Vein endothelial cell (primary cell): Measurements from ENCODE around the gene GPR84. TPM values are rescaled to one million over a fixed set of nuclear protein-coding genes. Genes with fewer than 3 reads are reported as not detected.

Source experiments
- small RNA-seq: library from RNA; depleted of rRNA; stranded (forward); fragments of <200 nt; gene quantifications from one replicate; pipeline ENCODE3, GENCODE V24; 2012
- total RNA-seq: library from RNA; depleted of rRNA; stranded (reverse); fragments of >200 nt; gene quantifications from 2 replicates; pipeline ENCODE4 v1.2.3, GENCODE V29; 2012

GPR84 gene
- 0.38 TPM in 1 of 2 replicates, not detected in the other for total RNA-seq

DNA sequence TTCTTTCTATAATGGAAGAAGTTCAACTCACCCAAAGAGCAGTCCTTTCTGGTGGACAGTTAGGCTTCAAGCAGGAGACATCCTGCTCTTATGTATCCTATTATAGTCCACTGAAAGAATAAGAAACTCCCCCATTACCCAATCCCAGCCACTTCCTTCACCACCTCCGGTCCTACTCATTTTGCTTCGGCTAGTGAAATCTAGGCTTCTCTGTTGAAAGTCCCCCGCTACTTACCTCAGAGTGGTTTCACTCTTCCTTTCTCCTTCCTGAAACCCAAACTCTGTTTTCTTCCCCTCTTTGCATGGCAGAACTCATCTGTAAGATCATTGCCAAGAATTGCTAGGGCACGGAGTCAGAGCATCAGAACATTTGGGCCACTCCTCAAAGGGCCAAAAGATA is at the start of gene GPR84:
TSS of gene GPR84 (minus strand) at position 74 of the 400 bp plus-strand sequence. CDS start 635 bp downstream, outside the sequence.

GRCh38 chr12:54384591-54385041 is 20.3 kb upstream of the GPR84 start, which contains the start of gene ZNF385A:
TSS of gene ZNF385A (minus strand) at chr12:54384733. CDS start at chr12:54384514, 219 bp downstream.

DNA sequence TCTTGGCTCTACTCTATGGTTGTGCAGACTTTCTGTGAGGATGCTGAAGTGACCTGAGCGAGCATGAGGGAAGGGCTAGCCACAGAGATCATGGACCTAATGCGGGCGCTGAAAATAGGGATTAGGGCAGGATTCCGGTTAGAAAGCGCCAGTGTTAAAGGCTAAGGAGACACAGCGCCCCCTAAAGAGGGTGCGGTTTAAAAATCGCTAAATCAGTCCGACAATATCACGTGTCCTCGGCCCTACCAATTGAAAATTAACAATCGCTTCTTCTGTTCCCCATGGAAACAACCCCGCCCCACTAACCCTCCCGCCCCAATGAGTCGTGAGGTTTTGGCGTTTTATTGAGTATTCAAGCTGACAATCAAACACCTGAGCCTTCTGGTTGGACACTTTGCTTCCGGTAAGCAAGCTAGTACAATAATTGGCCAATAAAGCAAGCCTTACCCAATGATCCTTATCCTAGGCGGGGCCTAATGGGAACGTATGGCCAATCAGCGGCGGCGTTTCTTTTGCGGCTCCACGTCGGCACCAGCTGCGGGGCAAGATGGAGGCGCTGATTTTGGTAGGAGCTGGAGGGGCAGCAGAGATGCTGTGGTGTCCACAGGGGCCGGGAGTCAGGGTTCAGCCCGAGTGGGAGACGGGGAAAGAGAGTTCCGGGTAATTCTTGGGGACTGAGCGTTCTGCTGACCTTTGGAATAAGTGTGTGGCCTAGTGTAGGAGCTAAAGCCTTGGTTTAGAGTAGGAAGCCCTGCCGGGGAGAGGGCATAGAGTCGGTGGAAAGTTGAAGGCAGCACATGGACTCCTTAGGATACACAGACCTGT is 39.5 kb downstream of the GPR84 start, which contains the start of gene COPZ1:
TSS of gene COPZ1 (plus strand) at position 515 of the 825 bp plus-strand sequence. CDS start at position 548, 33 bp downstream.

Small RNAs within 50 kb of the gene (small RNA-seq; reads per million reads assigned to genes)
- 341 reads per million, percentile 99 among the genes with 10 or more reads in this experiment for gene MIR148B
- gene RN7SL744P, result not detected
- not detected for gene RNU6-950P

Other genes with a start within 250 kb of the GPR84 start
- gene SMUG1, start 175.5 kb downstream of the GPR84 start, total RNA-seq, result 12.8 and 24.2 TPM in 2 replicates
- 47.4 and 57.5 TPM in 2 replicates for gene CBX5, start 84.4 kb downstream of the GPR84 start, total RNA-seq
- gene HNRNPA1, start 83.8 kb downstream of the GPR84 start, total RNA-seq, result 415 and 513 TPM in 2 replicates
- not detected in 2 replicates for gene NFE2, start 63.5 kb downstream of the GPR84 start, total RNA-seq
- gene COPZ1, start 39.4 kb downstream of the GPR84 start, total RNA-seq, result 128 and 130 TPM in 2 replicates
- gene ZNF385A, start 20.2 kb upstream of the GPR84 start, total RNA-seq, result 0.67 and 1.3 TPM in 2 replicates
- gene ITGA5, start 54.8 kb upstream of the GPR84 start, total RNA-seq, result 1,184 and 1,463 TPM in 2 replicates
- 2.4 TPM in 1 of 2 replicates, not detected in the other for gene GTSF1, start 109.1 kb upstream of the GPR84 start, total RNA-seq
- gene NCKAP1L, start 133.3 kb upstream of the GPR84 start, total RNA-seq, result 0.10 and 0.33 TPM in 2 replicates
- not detected in 2 replicates for gene PDE1B, start 185.1 kb upstream of the GPR84 start, total RNA-seq
- gene PPP1R1A, start 224.2 kb upstream of the GPR84 start, total RNA-seq, result not detected in 2 replicates